CD4-positive, alpha-beta T cell treated with Interleukin-21 for 1 hour (primary cell): ENCODE measurements around the gene RERG.
A peak's percentile ranks its signal among the peaks of the same experiment; 100 is the strongest.
"Not testable (repeated sequence)": the region's sequence is repeated elsewhere in the genome, so short reads cannot be mapped to it uniquely, and the experiment has no call there.

Experiments
- DNase-seq: peaks from one replicate; pipeline ENCODE4 v3.0.0-alpha.2; 2020

Gene RERG

GRCh38 chr12:15220915-15221885 is at the start of gene RERG:
Gene RERG, minus strand, starts transcription at chr12:15221417. Its CDS starts 3,928 bp downstream, at chr12:15217489.
- peak; percentile 66 for DNase-seq

- no peak for DNase-seq
Observed at GRCh38 chr12:15270591-15270990, 49.4 kb upstream of the RERG start.

GRCh38 chr12:15268927-15269552 is 47.8 kb upstream of the RERG start:
- DNase-seq: peak; percentile 53

GRCh38 chr12:15268309-15268708 is 47.1 kb upstream of the RERG start:
- DNase-seq: no peak

- no peak for DNase-seq
Observed at GRCh38 chr12:15265875-15266274, 44.7 kb upstream of the RERG start.

GRCh38 chr12:15256761-15257160 is 35.5 kb upstream of the RERG start:
- DNase-seq: no peak

GRCh38 chr12:15253990-15254389 is 32.8 kb upstream of the RERG start:
- no peak for DNase-seq

- no peak for DNase-seq
Observed at GRCh38 chr12:15244926-15245325, 23.7 kb upstream of the RERG start.

GRCh38 chr12:15244341-15244740 is 23.1 kb upstream of the RERG start:
- DNase-seq: no peak

GRCh38 chr12:15243102-15243501 is 21.9 kb upstream of the RERG start:
- no peak for DNase-seq

GRCh38 chr12:15240898-15241297 is 19.7 kb upstream of the RERG start:
- no peak for DNase-seq

GRCh38 chr12:15234508-15234907 is 13.3 kb upstream of the RERG start:
- no peak for DNase-seq

- DNase-seq: no peak
Observed at GRCh38 chr12:15234011-15234410, 12.8 kb upstream of the RERG start.

GRCh38 chr12:15232959-15233358 is 11.7 kb upstream of the RERG start:
- no peak for DNase-seq

- no peak for DNase-seq
Observed at GRCh38 chr12:15231493-15231892, 10.3 kb upstream of the RERG start.

- DNase-seq: no peak
Observed at GRCh38 chr12:15230751-15231150, 9.5 kb upstream of the RERG start.

GRCh38 chr12:15230137-15230536 is 8.9 kb upstream of the RERG start:
- DNase-seq: no peak

GRCh38 chr12:15227004-15227679 is 5.9 kb upstream of the RERG start:
- DNase-seq: peak; percentile 3

- DNase-seq: not testable (repeated sequence)
Observed at GRCh38 chr12:15225863-15226218, 4.6 kb upstream of the RERG start.

- no peak for DNase-seq
Observed at GRCh38 chr12:15225136-15225862, 4.1 kb upstream of the RERG start.

GRCh38 chr12:15222219-15222618 is 1.0 kb upstream of the RERG start:
- no peak for DNase-seq

- DNase-seq: no peak
Observed at GRCh38 chr12:15220451-15220850, 766 bp downstream of the RERG start.

- no peak for DNase-seq
Observed at GRCh38 chr12:15218794-15219193, 2.4 kb downstream of the RERG start.
